Measurements from ENCODE around the gene ERVH48-1. TPM values are rescaled to one million over a fixed set of nuclear protein-coding genes. Genes with fewer than 3 reads are reported as not detected.

Gene ERVH48-1
- total and polyA plus RNA-seq, 2 donors (not counting 3 experiments of a cell fraction or from before 2014, with no cell fraction given) = not detected

- Histone ChIP-seq H3K36me3 (ENCODE audit: control insufficient read depth in 2 of 2, extremely low read depth in 1 of 2, insufficient read depth in 2 of 2, low read length in 2 of 2) (peaks cover 16 to 27% of the 10 kb centered on the region in 2 experiments), H3K9me3 (replicated peaks; ENCODE audit: control insufficient read depth, insufficient read depth, low read length) (no peaks in the 10 kb centered on the region)
- TF ChIP-seq MYC (IDR thresholded peaks at IDR 0.05; ENCODE audit: low read depth, low read length) (no peak), POLR2A (IDR thresholded peaks at IDR 0.05; ENCODE audit: low read depth, low read length) (no peak), JUN (IDR thresholded peaks at IDR 0.05; ENCODE audit: borderline replicate concordance, insufficient read depth, insufficient read length, low read depth) (no peak), MAX (IDR thresholded peaks at IDR 0.05; ENCODE audit: insufficient read depth, insufficient read length) (no peak), CTCF (IDR thresholded peaks at IDR 0.05; ENCODE audit: extremely low read depth in 1 of 2, insufficient read depth in 1 of 2, low read depth in 1 of 2, low read length in 2 of 2) (no peak), POLR2AphosphoS5 (IDR thresholded peaks at IDR 0.05; ENCODE audit: insufficient read depth, low read depth, low read length) (no peak), FOS (IDR thresholded peaks at IDR 0.05; ENCODE audit: borderline replicate concordance, insufficient read depth, low read length) (no peak), EZH2 (IDR thresholded peaks at IDR 0.05; ENCODE audit: borderline replicate concordance, low read depth, low read length, severe bottlenecking) (no peak), GATA2 (IDR thresholded peaks at IDR 0.05; ENCODE audit: insufficient read depth, insufficient read length, low read depth, low read length) (no peak)
Measured at GRCh38 chr21:42903817-42904216, 21.6 kb downstream of the ERVH48-1 start.

More at GRCh38 chr21:42903817-42904216, 21.6 kb downstream of the ERVH48-1 start:
- BruUV-seq (replicated peaks) = TSS peak; percentile 20
- intact Hi-C loops (cut with micrococcal nuclease) = no loop called here
- DNase-seq (ENCODE audit: low read depth, low spot score) (no peak), FAIRE-seq (no peak)
- Histone ChIP-seq H3K4me1 (ENCODE audit: control insufficient read depth, extremely low read depth, insufficient read depth, low read length) (no peaks in the 10 kb centered on the region), H3K4me3 (replicated peaks in 1 of 3; ENCODE audit: insufficient read depth in 1 of 3, low read depth in 1 of 3, low read length in 3 of 3) (no peak overlapping the region), H4K20me1 (replicated peaks; ENCODE audit: control insufficient read depth, extremely low read depth, insufficient read depth, low read length) (no peaks in the 10 kb centered on the region), H2AFZ (ENCODE audit: low read depth, low read length) (no peak overlapping the region), H3K9ac (replicated peaks; ENCODE audit: extremely low read depth, insufficient read depth, low read length) (no peak overlapping the region), H3K79me2 (ENCODE audit: control insufficient read depth, insufficient read depth, low read length) (peaks cover 20% of the 10 kb centered on the region), H3K4me2 (ENCODE audit: insufficient read depth, low read length) (no peak overlapping the region), H3K27me3 (ENCODE audit: control insufficient read depth in 2 of 2, insufficient read depth in 2 of 2, low read length in 2 of 2) (no peaks in the 10 kb centered on the region), H3K27ac (ENCODE audit: insufficient read depth, low read depth, low read length) (no peak overlapping the region), H3K9me1 (replicated peaks; ENCODE audit: control insufficient read depth, extremely low read depth, insufficient read depth, low read length) (no peaks in the 10 kb centered on the region)
- ChIA-PET CTCF (no interaction called here), POLR2A (no interaction called here)
- dilution Hi-C loops (cut with MboI; ENCODE audit: extremely low pct_ligation_motif_present, low sequenced_read_pairs) = no loop called here
